ENCODE results near the gene LARP1B. TPM values are rescaled to one million over a fixed set of nuclear protein-coding genes. Genes with fewer than 3 reads are reported as not detected.
A peak's percentile ranks its signal among the peaks of the same experiment; 100 is the strongest.

LARP1B gene
- total RNA-seq, 1 donor from 2014 or later, result 57.9 TPM

GRCh38 chr4:128135391-128135790 is 74.3 kb downstream of the LARP1B start:
- FAIRE-seq, result no peak

GRCh38 chr4:128141866-128142265 is 80.8 kb downstream of the LARP1B start:
- FAIRE-seq (no peak), DNase-seq (ENCODE audit: low read depth) (peak; percentile 49)
- TF ChIP-seq, protein P1, sequence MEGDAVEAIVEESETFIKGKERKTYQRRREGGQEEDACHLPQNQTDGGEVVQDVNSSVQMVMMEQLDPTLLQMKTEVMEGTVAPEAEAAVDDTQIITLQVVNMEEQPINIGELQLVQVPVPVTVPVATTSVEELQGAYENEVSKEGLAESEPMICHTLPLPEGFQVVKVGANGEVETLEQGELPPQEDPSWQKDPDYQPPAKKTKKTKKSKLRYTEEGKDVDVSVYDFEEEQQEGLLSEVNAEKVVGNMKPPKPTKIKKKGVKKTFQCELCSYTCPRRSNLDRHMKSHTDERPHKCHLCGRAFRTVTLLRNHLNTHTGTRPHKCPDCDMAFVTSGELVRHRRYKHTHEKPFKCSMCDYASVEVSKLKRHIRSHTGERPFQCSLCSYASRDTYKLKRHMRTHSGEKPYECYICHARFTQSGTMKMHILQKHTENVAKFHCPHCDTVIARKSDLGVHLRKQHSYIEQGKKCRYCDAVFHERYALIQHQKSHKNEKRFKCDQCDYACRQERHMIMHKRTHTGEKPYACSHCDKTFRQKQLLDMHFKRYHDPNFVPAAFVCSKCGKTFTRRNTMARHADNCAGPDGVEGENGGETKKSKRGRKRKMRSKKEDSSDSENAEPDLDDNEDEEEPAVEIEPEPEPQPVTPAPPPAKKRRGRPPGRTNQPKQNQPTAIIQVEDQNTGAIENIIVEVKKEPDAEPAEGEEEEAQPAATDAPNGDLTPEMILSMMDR (IDR thresholded peaks at IDR 0.05; ENCODE audit: insufficient read depth, low read length, severe bottlenecking), result no peak
- peaks cover 3% of the 10 kb centered on the region for H3K36me3 ChIP-seq (ENCODE audit: control insufficient read depth, insufficient read depth, low read length)
- H3K4me3 ChIP-seq (ENCODE audit: low read depth, low read length), result no peak overlapping the region
- H3K27me3 ChIP-seq (ENCODE audit: control insufficient read depth, insufficient read depth, low read length), result no peaks in the 10 kb centered on the region

More at GRCh38 chr4:128135391-128135790, 74.3 kb downstream of the LARP1B start:
- no peak for DNase-seq (ENCODE audit: low read depth)
- no peaks in the 10 kb centered on the region for H3K27me3 ChIP-seq (ENCODE audit: control insufficient read depth, insufficient read depth, low read length)
- H3K4me3 ChIP-seq (ENCODE audit: low read depth, low read length), result no peak overlapping the region
- TF ChIP-seq, protein P1 (IDR thresholded peaks at IDR 0.05; ENCODE audit: insufficient read depth, low read length, severe bottlenecking), result no peak
- no peaks in the 10 kb centered on the region for H3K36me3 ChIP-seq (ENCODE audit: control insufficient read depth, insufficient read depth, low read length)

DNA sequence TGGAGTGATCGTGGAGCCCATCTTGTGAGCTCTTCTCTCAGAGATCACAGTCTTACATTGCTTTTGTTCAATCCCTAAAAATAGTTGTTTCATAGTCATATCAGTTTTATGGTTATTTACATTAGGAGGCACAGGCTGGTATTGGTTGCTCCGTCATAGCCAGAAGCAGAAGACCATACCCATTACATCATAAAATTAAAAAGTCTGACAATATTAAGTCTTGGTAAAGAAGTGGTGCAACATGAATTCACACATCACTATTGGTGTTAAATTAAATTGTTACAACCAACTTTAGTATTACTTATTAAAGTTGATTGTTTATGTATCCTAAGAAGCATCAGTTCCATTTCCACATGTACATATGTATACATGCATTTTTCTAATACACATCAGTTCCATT is 84.6 kb downstream of the LARP1B start:
- Histone ChIP-seq H3K4me3 (ENCODE audit: low read depth, low read length) (no peak overlapping the region), H3K27me3 (ENCODE audit: control insufficient read depth, insufficient read depth, low read length) (no peaks in the 10 kb centered on the region), H3K36me3 (ENCODE audit: control insufficient read depth, insufficient read depth, low read length) (peaks cover 3% of the 10 kb centered on the region)
- FAIRE-seq (no peak), DNase-seq (ENCODE audit: low read depth) (no peak)
- TF ChIP-seq, protein P1 (IDR thresholded peaks at IDR 0.05; ENCODE audit: insufficient read depth, low read length, severe bottlenecking), result no peak

DNA sequence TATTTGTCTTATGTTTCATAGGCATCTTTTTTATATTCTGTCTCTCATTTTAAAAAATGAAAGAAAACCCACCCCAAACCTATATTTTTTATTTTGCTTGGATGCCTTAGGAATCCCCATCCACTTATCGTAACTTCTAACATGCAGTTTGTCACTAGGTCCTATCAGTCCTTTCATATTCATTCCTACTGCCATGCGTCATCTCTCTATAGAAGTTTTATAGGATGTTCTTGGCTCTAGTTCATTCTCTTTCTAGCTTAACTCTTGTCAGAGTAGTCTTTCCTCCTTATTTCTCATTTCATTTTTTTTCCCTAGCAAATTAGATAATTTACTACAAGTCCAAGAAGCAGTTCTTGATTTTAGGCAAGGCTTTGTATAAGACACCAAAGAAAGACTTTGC is 92.7 kb downstream of the LARP1B start:
- FAIRE-seq, result no peak
- DNase-seq (ENCODE audit: low read depth), result no peak
- Histone ChIP-seq H3K36me3 (ENCODE audit: control insufficient read depth, insufficient read depth, low read length) (peaks cover 4% of the 10 kb centered on the region), H3K27me3 (ENCODE audit: control insufficient read depth, insufficient read depth, low read length) (no peaks in the 10 kb centered on the region), H3K4me3 (ENCODE audit: low read depth, low read length) (no peak overlapping the region)
- TF ChIP-seq, protein P1 (IDR thresholded peaks at IDR 0.05; ENCODE audit: insufficient read depth, low read length, severe bottlenecking), result no peak

GRCh38 chr4:128155231-128155855 is 94.2 kb downstream of the LARP1B start:
- Histone ChIP-seq H3K27me3 (ENCODE audit: control insufficient read depth, insufficient read depth, low read length) (no peaks in the 10 kb centered on the region), H3K36me3 (ENCODE audit: control insufficient read depth, insufficient read depth, low read length) (peaks cover 4% of the 10 kb centered on the region), H3K4me3 (ENCODE audit: low read depth, low read length) (no peak overlapping the region)
- DNase-seq (ENCODE audit: low read depth) (no peak), FAIRE-seq (no peak)
- TF ChIP-seq, protein P1 (IDR thresholded peaks at IDR 0.05; ENCODE audit: insufficient read depth, low read length, severe bottlenecking), result no peak

Measured in bronchial epithelial cell (primary cell).